ENCODE data around the gene PTCD2. TPM values are rescaled to one million over a fixed set of nuclear protein-coding genes. Genes with fewer than 3 reads are reported as not detected.

The PTCD2 gene
- total and polyA plus RNA-seq, 2 donors: 4.1 to 7.7 TPM

- no peak overlapping the region for H3K27ac ChIP-seq (ENCODE audit: low read depth in 1 of 2, low read length in 1 of 2)
- WGBS: over 99% methylated on average over 2 of the region's 2 CpGs
- no peaks in the 10 kb centered on the region for H3K9me3 ChIP-seq (ENCODE audit: control insufficient read depth in 2 of 2, insufficient read depth in 1 of 2, low read length in 1 of 2)
- no peak overlapping the region for H3K4me3 ChIP-seq (ENCODE audit: low read length in 2 of 2)
- DNase-seq (ENCODE audit: low read depth in 6 of 9, low spot score in 9 of 9): no peak
- H3K27me3 ChIP-seq (ENCODE audit: control insufficient read depth in 2 of 2, insufficient read depth in 1 of 2, low read length in 1 of 2): no peaks in the 10 kb centered on the region
- H3K4me1 ChIP-seq (ENCODE audit: control insufficient read depth in 2 of 2, insufficient read depth in 2 of 2, low read length in 2 of 2): no peaks in the 10 kb centered on the region
- peaks cover 0 to 12% of the 10 kb centered on the region in 2 donors for H3K36me3 ChIP-seq (ENCODE audit: control insufficient read depth in 2 of 2, insufficient read depth in 2 of 2, low read length in 1 of 2)
Observed at GRCh38 chr5:72282878-72283277, 37.3 kb upstream of the PTCD2 start.

GRCh38 chr5:72283358-72283757 is 36.8 kb upstream of the PTCD2 start:
- Histone ChIP-seq H3K9me3 (ENCODE audit: control insufficient read depth in 2 of 2, insufficient read depth in 1 of 2, low read length in 1 of 2) (no peaks in the 10 kb centered on the region), H3K36me3 (ENCODE audit: control insufficient read depth in 2 of 2, insufficient read depth in 2 of 2, low read length in 1 of 2) (peaks cover 0 to 12% of the 10 kb centered on the region in 2 donors), H3K27me3 (ENCODE audit: control insufficient read depth in 2 of 2, insufficient read depth in 1 of 2, low read length in 1 of 2) (no peaks in the 10 kb centered on the region), H3K4me1 (ENCODE audit: control insufficient read depth in 2 of 2, insufficient read depth in 2 of 2, low read length in 2 of 2) (no peaks in the 10 kb centered on the region), H3K4me3 (ENCODE audit: low read length in 2 of 2) (no peak overlapping the region), H3K27ac (ENCODE audit: low read depth in 1 of 2, low read length in 1 of 2) (no peak overlapping the region)
- DNase-seq (ENCODE audit: low read depth in 6 of 9, low spot score in 9 of 9): no peak
- over 99% methylated on average over 2 of the region's 2 CpGs for WGBS

- H3K4me1 ChIP-seq (ENCODE audit: control insufficient read depth in 2 of 2, insufficient read depth in 2 of 2, low read length in 2 of 2): no peaks in the 10 kb centered on the region
Observed at GRCh38 chr5:72284559-72285423, 35.4 kb upstream of the PTCD2 start.

GRCh38 chr5:72285424-72285821 is 34.8 kb upstream of the PTCD2 start:
- Histone ChIP-seq H3K4me3 (ENCODE audit: low read length in 2 of 2) (no peak overlapping the region), H3K4me1 (ENCODE audit: control insufficient read depth in 2 of 2, insufficient read depth in 2 of 2, low read length in 2 of 2) (no peaks in the 10 kb centered on the region), H3K9me3 (ENCODE audit: control insufficient read depth in 2 of 2, insufficient read depth in 1 of 2, low read length in 1 of 2) (no peaks in the 10 kb centered on the region), H3K36me3 (ENCODE audit: control insufficient read depth in 2 of 2, insufficient read depth in 2 of 2, low read length in 1 of 2) (peaks cover 4 to 12% of the 10 kb centered on the region in 2 donors), H3K27ac (ENCODE audit: low read depth in 1 of 2, low read length in 1 of 2) (no peak overlapping the region), H3K27me3 (ENCODE audit: control insufficient read depth in 2 of 2, insufficient read depth in 1 of 2, low read length in 1 of 2) (no peaks in the 10 kb centered on the region)
- WGBS: 97% methylated on average over 3 of the region's 3 CpGs
- DNase-seq (ENCODE audit: low read depth in 6 of 9, low spot score in 9 of 9): no peak

More at GRCh38 chr5:72284559-72285423, 35.4 kb upstream of the PTCD2 start:
- Histone ChIP-seq H3K9me3 (ENCODE audit: control insufficient read depth in 2 of 2, insufficient read depth in 1 of 2, low read length in 1 of 2) (no peaks in the 10 kb centered on the region), H3K36me3 (ENCODE audit: control insufficient read depth in 2 of 2, insufficient read depth in 2 of 2, low read length in 1 of 2) (peaks cover 4 to 12% of the 10 kb centered on the region in 2 donors), H3K27ac (ENCODE audit: low read depth in 1 of 2, low read length in 1 of 2) (no peak overlapping the region), H3K4me3 (ENCODE audit: low read length in 2 of 2) (no peak overlapping the region), H3K27me3 (ENCODE audit: control insufficient read depth in 2 of 2, insufficient read depth in 1 of 2, low read length in 1 of 2) (no peaks in the 10 kb centered on the region)
- 93% methylated on average over 3 of the region's 3 CpGs for WGBS
- no peak for DNase-seq (ENCODE audit: low read depth in 6 of 9, low spot score in 9 of 9)

GRCh38 chr5:72286798-72287197 is 33.4 kb upstream of the PTCD2 start:
- 98% methylated on average over 5 of the region's 5 CpGs for WGBS
- Histone ChIP-seq H3K4me1 (ENCODE audit: control insufficient read depth in 2 of 2, insufficient read depth in 2 of 2, low read length in 2 of 2) (no peaks in the 10 kb centered on the region), H3K27ac (ENCODE audit: low read depth in 1 of 2, low read length in 1 of 2) (no peak overlapping the region), H3K4me3 (ENCODE audit: low read length in 2 of 2) (no peak overlapping the region), H3K9me3 (ENCODE audit: control insufficient read depth in 2 of 2, insufficient read depth in 1 of 2, low read length in 1 of 2) (no peaks in the 10 kb centered on the region), H3K36me3 (ENCODE audit: control insufficient read depth in 2 of 2, insufficient read depth in 2 of 2, low read length in 1 of 2) (peaks cover 4 to 14% of the 10 kb centered on the region in 2 donors), H3K27me3 (ENCODE audit: control insufficient read depth in 2 of 2, insufficient read depth in 1 of 2, low read length in 1 of 2) (no peaks in the 10 kb centered on the region)
- DNase-seq (ENCODE audit: low read depth in 6 of 9, low spot score in 9 of 9): no peak

GRCh38 chr5:72288924-72289323 is 31.2 kb upstream of the PTCD2 start:
- 97% methylated on average over 2 of the region's 2 CpGs for WGBS
- no peak for DNase-seq (ENCODE audit: low read depth in 6 of 9, low spot score in 9 of 9)
- Histone ChIP-seq H3K36me3 (ENCODE audit: control insufficient read depth in 2 of 2, insufficient read depth in 2 of 2, low read length in 1 of 2) (peaks cover 7 to 14% of the 10 kb centered on the region in 2 donors), H3K9me3 (ENCODE audit: control insufficient read depth in 2 of 2, insufficient read depth in 1 of 2, low read length in 1 of 2) (no peaks in the 10 kb centered on the region), H3K4me3 (ENCODE audit: low read length in 2 of 2) (no peak overlapping the region), H3K27me3 (ENCODE audit: control insufficient read depth in 2 of 2, insufficient read depth in 1 of 2, low read length in 1 of 2) (no peaks in the 10 kb centered on the region), H3K27ac (ENCODE audit: low read depth in 1 of 2, low read length in 1 of 2) (no peak overlapping the region), H3K4me1 (ENCODE audit: control insufficient read depth in 2 of 2, insufficient read depth in 2 of 2, low read length in 2 of 2) (no peaks in the 10 kb centered on the region)

GRCh38 chr5:72290356-72291133 is 29.6 kb upstream of the PTCD2 start:
- 97% methylated on average over 6 of the region's 6 CpGs for WGBS
- peaks cover 7 to 14% of the 10 kb centered on the region in 2 donors for H3K36me3 ChIP-seq (ENCODE audit: control insufficient read depth in 2 of 2, insufficient read depth in 2 of 2, low read length in 1 of 2)
- H3K4me1 ChIP-seq (ENCODE audit: control insufficient read depth in 2 of 2, insufficient read depth in 2 of 2, low read length in 2 of 2): no peaks in the 10 kb centered on the region
- DNase-seq (ENCODE audit: low read depth in 6 of 9, low spot score in 9 of 9): no peak
- H3K9me3 ChIP-seq (ENCODE audit: control insufficient read depth in 2 of 2, insufficient read depth in 1 of 2, low read length in 1 of 2): no peaks in the 10 kb centered on the region
- no peak overlapping the region for H3K27ac ChIP-seq (ENCODE audit: low read depth in 1 of 2, low read length in 1 of 2)
- no peaks in the 10 kb centered on the region for H3K27me3 ChIP-seq (ENCODE audit: control insufficient read depth in 2 of 2, insufficient read depth in 1 of 2, low read length in 1 of 2)
- H3K4me3 ChIP-seq (ENCODE audit: low read length in 2 of 2): no peak overlapping the region

- Histone ChIP-seq H3K27me3 (ENCODE audit: control insufficient read depth in 2 of 2, insufficient read depth in 1 of 2, low read length in 1 of 2) (no peaks in the 10 kb centered on the region), H3K36me3 (ENCODE audit: control insufficient read depth in 2 of 2, insufficient read depth in 2 of 2, low read length in 1 of 2) (peaks cover 7 to 14% of the 10 kb centered on the region in 2 donors), H3K4me3 (ENCODE audit: low read length in 2 of 2) (no peak overlapping the region), H3K9me3 (ENCODE audit: control insufficient read depth in 2 of 2, insufficient read depth in 1 of 2, low read length in 1 of 2) (no peaks in the 10 kb centered on the region), H3K27ac (ENCODE audit: low read depth in 1 of 2, low read length in 1 of 2) (no peak overlapping the region), H3K4me1 (ENCODE audit: control insufficient read depth in 2 of 2, insufficient read depth in 2 of 2, low read length in 2 of 2) (no peaks in the 10 kb centered on the region)
- no peak for DNase-seq (ENCODE audit: low read depth in 6 of 9, low spot score in 9 of 9)
- WGBS: over 99% methylated on average over 3 of the region's 3 CpGs
Observed at GRCh38 chr5:72291601-72292000, 28.6 kb upstream of the PTCD2 start.

GRCh38 chr5:72292411-72292810 is 27.8 kb upstream of the PTCD2 start:
- no peak for DNase-seq (ENCODE audit: low read depth in 6 of 9, low spot score in 9 of 9)
- Histone ChIP-seq H3K9me3 (ENCODE audit: control insufficient read depth in 2 of 2, insufficient read depth in 1 of 2, low read length in 1 of 2) (no peaks in the 10 kb centered on the region), H3K27ac (ENCODE audit: low read depth in 1 of 2, low read length in 1 of 2) (no peak overlapping the region), H3K4me1 (ENCODE audit: control insufficient read depth in 2 of 2, insufficient read depth in 2 of 2, low read length in 2 of 2) (no peaks in the 10 kb centered on the region), H3K27me3 (ENCODE audit: control insufficient read depth in 2 of 2, insufficient read depth in 1 of 2, low read length in 1 of 2) (no peaks in the 10 kb centered on the region), H3K36me3 (ENCODE audit: control insufficient read depth in 2 of 2, insufficient read depth in 2 of 2, low read length in 1 of 2) (peaks cover 7 to 11% of the 10 kb centered on the region in 2 donors), H3K4me3 (ENCODE audit: low read length in 2 of 2) (no peak overlapping the region)
- 97% methylated on average over 1 of the region's 1 CpG for WGBS
